HG03565 (cell line): ENCODE results near the gene DRG2.

ENCODE experiments used
- ATAC-seq: cut with Tn5 transposase; IDR thresholded peaks from one replicate; pipeline ENCODE4 v1.9.1; 2021; ENCODE audit warnings: mild to moderate bottlenecking, moderate library complexity; ENCODE audit not compliant: unreplicated experiment

Gene DRG2

GRCh38 chr17:18087610-18088491 is at the start of gene DRG2:
DRG2 (plus strand) TSS chr17:18087948; CDS start chr17:18088024, 76 bp downstream.
- ATAC-seq, result peak; percentile 77

GRCh38 chr17:18038149-18038850 is 49.4 kb upstream of the DRG2 start:
- ATAC-seq, result no peak

- peak; percentile 86 for ATAC-seq
Observed at GRCh38 chr17:18038861-18039534, 48.8 kb upstream of the DRG2 start, which contains the start of the genes ATPAF2 and GID4. ATPAF2 (minus strand) TSS chr17:18039168; CDS start chr17:18039013, 155 bp downstream. GID4 (plus strand) TSS chr17:18039408; CDS start chr17:18039465, 57 bp downstream.

- ATAC-seq, result peak; percentile 8
Observed at GRCh38 chr17:18039535-18040260, 48.0 kb upstream of the DRG2 start.

- no peak for ATAC-seq
Observed at GRCh38 chr17:18040261-18040858, 47.4 kb upstream of the DRG2 start.

GRCh38 chr17:18041776-18042175 is 46.0 kb upstream of the DRG2 start:
- ATAC-seq, result no peak

GRCh38 chr17:18042983-18043382 is 44.8 kb upstream of the DRG2 start:
- no peak for ATAC-seq

- no peak for ATAC-seq
Observed at GRCh38 chr17:18043491-18043890, 44.3 kb upstream of the DRG2 start.

- no peak for ATAC-seq
Observed at GRCh38 chr17:18044609-18045008, 43.1 kb upstream of the DRG2 start.

GRCh38 chr17:18045691-18046350 is 41.9 kb upstream of the DRG2 start:
- ATAC-seq, result no peak

- no peak for ATAC-seq
Observed at GRCh38 chr17:18055597-18055996, 32.2 kb upstream of the DRG2 start.

GRCh38 chr17:18056214-18056613 is 31.5 kb upstream of the DRG2 start:
- no peak for ATAC-seq

- no peak for ATAC-seq
Observed at GRCh38 chr17:18059283-18059682, 28.5 kb upstream of the DRG2 start.

GRCh38 chr17:18064053-18064452 is 23.7 kb upstream of the DRG2 start:
- no peak for ATAC-seq

GRCh38 chr17:18065546-18065945 is 22.2 kb upstream of the DRG2 start:
- no peak for ATAC-seq

- ATAC-seq, result no peak
Observed at GRCh38 chr17:18066866-18067265, 20.9 kb upstream of the DRG2 start.

- ATAC-seq, result no peak
Observed at GRCh38 chr17:18069101-18069500, 18.6 kb upstream of the DRG2 start.

- ATAC-seq, result no peak
Observed at GRCh38 chr17:18070861-18071340, 16.8 kb upstream of the DRG2 start.

GRCh38 chr17:18071751-18072150 is 16.0 kb upstream of the DRG2 start:
- no peak for ATAC-seq
